ENCODE results near the gene SLC9A7.

The SLC9A7 gene

DNA sequence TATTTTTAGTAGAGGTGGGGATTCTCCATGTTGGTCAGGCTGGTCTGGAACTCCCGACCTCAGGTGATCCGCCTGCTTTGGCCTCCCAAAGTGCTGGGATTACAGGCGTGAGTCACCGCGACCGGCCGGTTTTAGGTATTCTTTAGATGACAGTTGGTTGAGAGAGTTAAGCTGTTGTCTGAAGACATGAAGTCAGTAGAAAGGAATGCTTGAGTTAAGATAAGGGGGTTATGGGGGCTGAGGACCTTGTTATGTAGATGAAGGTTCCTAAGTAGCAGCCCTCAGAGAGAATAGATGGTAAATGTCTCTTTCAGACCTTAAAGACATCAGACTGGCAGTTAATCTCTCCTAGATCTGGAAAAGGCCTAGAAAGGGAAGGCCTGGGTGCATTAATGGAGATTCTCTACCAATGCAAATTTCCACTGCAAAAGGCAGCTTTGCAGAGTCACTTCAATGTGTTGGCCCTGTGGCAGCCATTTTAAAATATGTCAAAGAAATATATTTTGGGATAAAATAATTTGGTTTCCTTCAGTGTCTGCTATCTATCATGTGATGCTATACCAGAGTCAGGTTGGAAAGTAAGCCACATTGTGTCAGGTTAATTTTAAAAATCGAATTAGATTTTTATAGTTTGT lies 207.3 kb downstream of the SLC9A7 start:
- TF ChIP-seq, protein P1, sequence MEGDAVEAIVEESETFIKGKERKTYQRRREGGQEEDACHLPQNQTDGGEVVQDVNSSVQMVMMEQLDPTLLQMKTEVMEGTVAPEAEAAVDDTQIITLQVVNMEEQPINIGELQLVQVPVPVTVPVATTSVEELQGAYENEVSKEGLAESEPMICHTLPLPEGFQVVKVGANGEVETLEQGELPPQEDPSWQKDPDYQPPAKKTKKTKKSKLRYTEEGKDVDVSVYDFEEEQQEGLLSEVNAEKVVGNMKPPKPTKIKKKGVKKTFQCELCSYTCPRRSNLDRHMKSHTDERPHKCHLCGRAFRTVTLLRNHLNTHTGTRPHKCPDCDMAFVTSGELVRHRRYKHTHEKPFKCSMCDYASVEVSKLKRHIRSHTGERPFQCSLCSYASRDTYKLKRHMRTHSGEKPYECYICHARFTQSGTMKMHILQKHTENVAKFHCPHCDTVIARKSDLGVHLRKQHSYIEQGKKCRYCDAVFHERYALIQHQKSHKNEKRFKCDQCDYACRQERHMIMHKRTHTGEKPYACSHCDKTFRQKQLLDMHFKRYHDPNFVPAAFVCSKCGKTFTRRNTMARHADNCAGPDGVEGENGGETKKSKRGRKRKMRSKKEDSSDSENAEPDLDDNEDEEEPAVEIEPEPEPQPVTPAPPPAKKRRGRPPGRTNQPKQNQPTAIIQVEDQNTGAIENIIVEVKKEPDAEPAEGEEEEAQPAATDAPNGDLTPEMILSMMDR (IDR thresholded peaks at IDR 0.05; ENCODE audit: low read depth, low read length) = no peak
- no peak overlapping the region for H3K4me3 ChIP-seq (ENCODE audit: low read depth, low read length)
- H3K27me3 ChIP-seq = no peaks in the 10 kb centered on the region
- DNase-seq = no peak
- no peaks in the 10 kb centered on the region for H3K9me3 ChIP-seq
- H3K36me3 ChIP-seq = no peaks in the 10 kb centered on the region
- H3K4me1 ChIP-seq = no peaks in the 10 kb centered on the region

DNA sequence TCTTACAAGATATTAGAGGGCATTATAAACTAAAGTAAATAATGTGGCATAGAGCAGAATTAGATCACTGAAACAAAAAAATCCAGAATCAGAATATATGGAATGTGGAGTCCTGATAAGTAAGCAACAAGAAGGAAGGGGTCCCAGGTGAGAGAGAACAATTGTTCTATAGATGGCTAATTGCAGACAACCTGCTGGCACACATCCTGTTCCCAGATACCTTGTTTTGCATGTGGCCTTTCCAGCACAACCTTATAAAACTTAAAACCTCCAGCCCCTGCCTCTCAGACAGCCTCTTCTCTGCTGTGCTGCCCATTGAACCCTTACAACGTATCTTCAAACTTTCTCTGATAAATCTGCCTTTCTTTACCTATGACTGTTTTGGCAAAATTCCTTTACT lies 209.0 kb downstream of the SLC9A7 start:
- H3K9me3 ChIP-seq = no peaks in the 10 kb centered on the region
- no peaks in the 10 kb centered on the region for H3K36me3 ChIP-seq
- no peaks in the 10 kb centered on the region for H3K4me1 ChIP-seq
- no peak overlapping the region for H3K4me3 ChIP-seq (ENCODE audit: low read depth, low read length)
- no peak for DNase-seq
- no peaks in the 10 kb centered on the region for H3K27me3 ChIP-seq
- TF ChIP-seq, protein P1 (IDR thresholded peaks at IDR 0.05; ENCODE audit: low read depth, low read length) = no peak
